Measurements from ENCODE around the gene USP9X.

DNA sequence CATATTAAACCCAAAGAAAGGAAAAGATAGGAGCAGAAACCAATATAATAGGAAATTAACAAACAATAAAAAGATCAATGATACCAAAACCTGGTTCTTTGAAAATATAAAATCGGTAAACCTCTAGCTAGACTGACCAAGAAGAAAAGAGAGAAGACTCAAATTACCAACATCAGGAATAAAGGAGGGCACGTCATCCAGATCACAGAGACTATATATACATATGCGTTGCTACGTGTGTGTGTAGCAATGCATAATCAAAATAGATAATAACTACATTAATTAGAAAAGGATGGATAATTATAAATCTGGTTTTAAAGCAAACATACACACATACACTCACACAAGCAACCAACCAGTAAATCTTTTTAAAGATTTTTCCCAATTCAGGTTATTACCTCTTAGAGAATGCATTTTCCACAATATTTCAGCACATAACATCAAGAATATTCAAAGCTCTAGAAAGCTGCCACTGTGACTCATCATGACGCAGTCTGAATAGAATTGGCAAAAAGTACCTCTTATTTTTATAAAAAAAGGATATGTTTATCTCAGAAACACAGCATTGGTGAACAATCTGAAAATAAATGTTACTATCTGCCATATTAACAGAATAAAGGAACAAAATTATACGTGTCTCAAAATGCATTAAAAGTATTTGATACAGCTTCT is 41.4 kb upstream of the USP9X start:
- TF ChIP-seq CTCF (IDR thresholded peaks at IDR 0.05; ENCODE audit: poor library complexity) (no peak), EZH2 (IDR thresholded peaks at IDR 0.05; ENCODE audit: borderline replicate concordance) (no peak), EZH2phosphoT487 (IDR thresholded peaks at IDR 0.05; ENCODE audit: low read depth, severe bottlenecking, unreplicated experiment) (no peak)
